ENCODE results near the gene STRBP.

DNA sequence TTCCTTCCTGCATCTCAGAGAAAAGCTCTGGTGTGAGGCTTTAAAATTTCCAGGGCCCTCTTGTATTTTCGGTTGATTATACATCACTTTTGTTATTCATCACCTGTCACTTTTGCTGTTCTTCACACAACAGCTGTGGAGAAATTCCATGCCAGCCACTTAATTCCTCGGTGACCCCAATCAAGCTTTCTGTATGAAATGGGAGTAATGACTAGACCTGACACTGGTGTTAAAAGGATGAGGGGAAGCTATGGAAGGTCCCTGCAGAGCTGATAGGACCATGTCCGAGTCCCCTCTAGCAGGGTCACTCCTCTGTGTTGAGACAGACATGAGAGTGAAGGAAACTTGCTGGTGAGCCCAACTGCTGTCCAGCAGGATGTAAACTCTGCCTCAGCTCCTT is 175.2 kb downstream of the STRBP start:
- TF ChIP-seq, protein P1, sequence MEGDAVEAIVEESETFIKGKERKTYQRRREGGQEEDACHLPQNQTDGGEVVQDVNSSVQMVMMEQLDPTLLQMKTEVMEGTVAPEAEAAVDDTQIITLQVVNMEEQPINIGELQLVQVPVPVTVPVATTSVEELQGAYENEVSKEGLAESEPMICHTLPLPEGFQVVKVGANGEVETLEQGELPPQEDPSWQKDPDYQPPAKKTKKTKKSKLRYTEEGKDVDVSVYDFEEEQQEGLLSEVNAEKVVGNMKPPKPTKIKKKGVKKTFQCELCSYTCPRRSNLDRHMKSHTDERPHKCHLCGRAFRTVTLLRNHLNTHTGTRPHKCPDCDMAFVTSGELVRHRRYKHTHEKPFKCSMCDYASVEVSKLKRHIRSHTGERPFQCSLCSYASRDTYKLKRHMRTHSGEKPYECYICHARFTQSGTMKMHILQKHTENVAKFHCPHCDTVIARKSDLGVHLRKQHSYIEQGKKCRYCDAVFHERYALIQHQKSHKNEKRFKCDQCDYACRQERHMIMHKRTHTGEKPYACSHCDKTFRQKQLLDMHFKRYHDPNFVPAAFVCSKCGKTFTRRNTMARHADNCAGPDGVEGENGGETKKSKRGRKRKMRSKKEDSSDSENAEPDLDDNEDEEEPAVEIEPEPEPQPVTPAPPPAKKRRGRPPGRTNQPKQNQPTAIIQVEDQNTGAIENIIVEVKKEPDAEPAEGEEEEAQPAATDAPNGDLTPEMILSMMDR (IDR thresholded peaks at IDR 0.05 in 2 of 3, conservative IDR thresholded peaks at IDR 0.05 in 1 of 3; ENCODE audit: insufficient read depth in 2 of 3, low read depth in 1 of 3, low read length in 3 of 3) = no peak
- TF ChIP-seq, protein P2, sequence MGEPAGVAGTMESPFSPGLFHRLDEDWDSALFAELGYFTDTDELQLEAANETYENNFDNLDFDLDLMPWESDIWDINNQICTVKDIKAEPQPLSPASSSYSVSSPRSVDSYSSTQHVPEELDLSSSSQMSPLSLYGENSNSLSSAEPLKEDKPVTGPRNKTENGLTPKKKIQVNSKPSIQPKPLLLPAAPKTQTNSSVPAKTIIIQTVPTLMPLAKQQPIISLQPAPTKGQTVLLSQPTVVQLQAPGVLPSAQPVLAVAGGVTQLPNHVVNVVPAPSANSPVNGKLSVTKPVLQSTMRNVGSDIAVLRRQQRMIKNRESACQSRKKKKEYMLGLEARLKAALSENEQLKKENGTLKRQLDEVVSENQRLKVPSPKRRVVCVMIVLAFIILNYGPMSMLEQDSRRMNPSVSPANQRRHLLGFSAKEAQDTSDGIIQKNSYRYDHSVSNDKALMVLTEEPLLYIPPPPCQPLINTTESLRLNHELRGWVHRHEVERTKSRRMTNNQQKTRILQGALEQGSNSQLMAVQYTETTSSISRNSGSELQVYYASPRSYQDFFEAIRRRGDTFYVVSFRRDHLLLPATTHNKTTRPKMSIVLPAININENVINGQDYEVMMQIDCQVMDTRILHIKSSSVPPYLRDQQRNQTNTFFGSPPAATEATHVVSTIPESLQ (CRISPR knock-in tag; IDR thresholded peaks at IDR 0.05) = no peak
- TF ChIP-seq ARNT (IDR thresholded peaks at IDR 0.05) = no peak
- no peak for TF ChIP-seq EWSR1 (IDR thresholded peaks at IDR 0.05; ENCODE audit: borderline replicate concordance, low read depth, partially characterized antibody)
- TF ChIP-seq YBX1 (IDR thresholded peaks at IDR 0.05) = no peak

All from K562 (cell line).